HL-60 (cell line): ENCODE data around the gene ARL5B.

Source experiments
- DNase-seq, 2 experiments: peaks; one replicate each; pipeline ENCODE4 v3.0.0-alpha.2; 2010 to 2020; ENCODE audit warnings: low read depth in 1 of 2, low spot score in 1 of 2
- H3K27ac ChIP-seq: fragments of 250-450 bp; sonication (Bioruptor Pico); replicated peaks from 2 replicates; pipeline ENCODE4 v1.5.1; 2020; ENCODE audit warnings: mild to moderate bottlenecking, moderate library complexity
- H3K27me3 ChIP-seq: fragments of 250-450 bp; sonication (Bioruptor Pico); 2 replicates; pipeline ENCODE4 v1.5.1; 2021; ENCODE audit warnings: mild to moderate bottlenecking, moderate library complexity; ENCODE audit not compliant: insufficient read depth, poor library complexity, severe bottlenecking
- H3K4me3 ChIP-seq: replicated peaks from 2 replicates; pipeline ENCODE4 v1.5.1; 2011; ENCODE audit warnings: mild to moderate bottlenecking, control low read depth, low read length; ENCODE audit not compliant: insufficient read depth
- GABPA ChIP-seq: IDR thresholded peaks from 2 replicates; pipeline ENCODE4 v1.6.1; 2012; ENCODE audit warnings: low read depth
- POLR2AphosphoS5 ChIP-seq: IDR thresholded peaks from 2 replicates; pipeline ENCODE4 v1.6.1; 2012; ENCODE audit warnings: low read depth
- SPI1 ChIP-seq: IDR thresholded peaks from 2 replicates; pipeline ENCODE4 v1.6.1; 2012; ENCODE audit warnings: low read depth, mild to moderate bottlenecking, borderline replicate concordance
- TF ChIP-seq, protein P1 (sequence below): IDR thresholded peaks from 2 replicates; pipeline ENCODE4 v1.6.1; 2012; ENCODE audit warnings: low read depth; ENCODE audit not compliant: insufficient replicate concordance
- TF ChIP-seq, protein P2 (sequence below): IDR thresholded peaks from one replicate; pipeline ENCODE4 v1.5.1; 2011; ENCODE audit warnings: low read length, control low read depth, inconsistent platforms; ENCODE audit not compliant: insufficient read depth

The ARL5B gene

DNA sequence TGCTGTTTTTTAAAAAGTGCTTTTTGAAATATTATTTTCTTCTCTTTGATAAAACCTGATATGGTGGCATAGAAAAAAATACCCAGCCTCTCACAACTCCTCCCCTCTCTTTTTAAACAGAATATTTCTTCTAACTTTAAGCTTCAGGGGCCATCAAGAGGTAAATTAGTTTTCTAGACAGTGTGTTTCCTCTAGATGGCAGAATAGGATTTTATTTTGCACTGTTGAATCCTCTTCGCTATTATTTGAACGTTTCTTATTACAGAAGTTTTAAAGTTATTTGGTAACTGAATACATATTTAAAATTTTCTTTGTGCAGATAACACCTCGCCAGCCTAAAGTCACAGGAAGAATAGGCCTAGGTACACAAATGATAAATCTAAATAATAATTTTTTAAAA is 30.3 kb downstream of the ARL5B start:
- no peaks in the 10 kb centered on the region for H3K27me3 ChIP-seq
- H3K4me3 ChIP-seq, result no peak overlapping the region
- H3K27ac ChIP-seq, result no peak overlapping the region
- TF ChIP-seq GABPA, result no peak
- TF ChIP-seq, protein P1, sequence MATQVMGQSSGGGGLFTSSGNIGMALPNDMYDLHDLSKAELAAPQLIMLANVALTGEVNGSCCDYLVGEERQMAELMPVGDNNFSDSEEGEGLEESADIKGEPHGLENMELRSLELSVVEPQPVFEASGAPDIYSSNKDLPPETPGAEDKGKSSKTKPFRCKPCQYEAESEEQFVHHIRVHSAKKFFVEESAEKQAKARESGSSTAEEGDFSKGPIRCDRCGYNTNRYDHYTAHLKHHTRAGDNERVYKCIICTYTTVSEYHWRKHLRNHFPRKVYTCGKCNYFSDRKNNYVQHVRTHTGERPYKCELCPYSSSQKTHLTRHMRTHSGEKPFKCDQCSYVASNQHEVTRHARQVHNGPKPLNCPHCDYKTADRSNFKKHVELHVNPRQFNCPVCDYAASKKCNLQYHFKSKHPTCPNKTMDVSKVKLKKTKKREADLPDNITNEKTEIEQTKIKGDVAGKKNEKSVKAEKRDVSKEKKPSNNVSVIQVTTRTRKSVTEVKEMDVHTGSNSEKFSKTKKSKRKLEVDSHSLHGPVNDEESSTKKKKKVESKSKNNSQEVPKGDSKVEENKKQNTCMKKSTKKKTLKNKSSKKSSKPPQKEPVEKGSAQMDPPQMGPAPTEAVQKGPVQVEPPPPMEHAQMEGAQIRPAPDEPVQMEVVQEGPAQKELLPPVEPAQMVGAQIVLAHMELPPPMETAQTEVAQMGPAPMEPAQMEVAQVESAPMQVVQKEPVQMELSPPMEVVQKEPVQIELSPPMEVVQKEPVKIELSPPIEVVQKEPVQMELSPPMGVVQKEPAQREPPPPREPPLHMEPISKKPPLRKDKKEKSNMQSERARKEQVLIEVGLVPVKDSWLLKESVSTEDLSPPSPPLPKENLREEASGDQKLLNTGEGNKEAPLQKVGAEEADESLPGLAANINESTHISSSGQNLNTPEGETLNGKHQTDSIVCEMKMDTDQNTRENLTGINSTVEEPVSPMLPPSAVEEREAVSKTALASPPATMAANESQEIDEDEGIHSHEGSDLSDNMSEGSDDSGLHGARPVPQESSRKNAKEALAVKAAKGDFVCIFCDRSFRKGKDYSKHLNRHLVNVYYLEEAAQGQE, result no peak
- no peak for TF ChIP-seq POLR2AphosphoS5
- no peak for DNase-seq

DNA sequence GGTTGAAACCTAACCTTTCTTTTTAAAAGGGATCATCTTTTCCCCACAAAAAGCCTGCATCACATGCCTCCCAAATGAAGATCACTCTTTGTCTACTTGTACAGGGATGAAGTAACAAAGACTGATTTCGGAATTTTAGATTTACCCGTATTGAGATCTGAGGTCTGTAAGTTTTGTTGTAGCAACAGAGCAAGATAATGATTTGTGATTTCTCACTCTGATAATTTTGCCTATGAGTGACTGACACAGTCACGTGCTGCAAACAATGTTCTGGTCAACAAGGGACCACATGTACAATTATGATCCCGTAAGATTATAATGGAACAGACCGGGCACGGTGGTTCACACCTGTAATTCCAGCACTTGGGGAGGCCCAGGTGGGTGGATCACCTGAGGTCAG is 31.3 kb downstream of the ARL5B start:
- DNase-seq, result no peak
- H3K27me3 ChIP-seq, result no peaks in the 10 kb centered on the region
- H3K27ac ChIP-seq, result no peak overlapping the region
- TF ChIP-seq SPI1 (no peak), POLR2AphosphoS5 (no peak), GABPA (no peak)
- TF ChIP-seq, protein P1, result no peak
- TF ChIP-seq, protein P2, sequence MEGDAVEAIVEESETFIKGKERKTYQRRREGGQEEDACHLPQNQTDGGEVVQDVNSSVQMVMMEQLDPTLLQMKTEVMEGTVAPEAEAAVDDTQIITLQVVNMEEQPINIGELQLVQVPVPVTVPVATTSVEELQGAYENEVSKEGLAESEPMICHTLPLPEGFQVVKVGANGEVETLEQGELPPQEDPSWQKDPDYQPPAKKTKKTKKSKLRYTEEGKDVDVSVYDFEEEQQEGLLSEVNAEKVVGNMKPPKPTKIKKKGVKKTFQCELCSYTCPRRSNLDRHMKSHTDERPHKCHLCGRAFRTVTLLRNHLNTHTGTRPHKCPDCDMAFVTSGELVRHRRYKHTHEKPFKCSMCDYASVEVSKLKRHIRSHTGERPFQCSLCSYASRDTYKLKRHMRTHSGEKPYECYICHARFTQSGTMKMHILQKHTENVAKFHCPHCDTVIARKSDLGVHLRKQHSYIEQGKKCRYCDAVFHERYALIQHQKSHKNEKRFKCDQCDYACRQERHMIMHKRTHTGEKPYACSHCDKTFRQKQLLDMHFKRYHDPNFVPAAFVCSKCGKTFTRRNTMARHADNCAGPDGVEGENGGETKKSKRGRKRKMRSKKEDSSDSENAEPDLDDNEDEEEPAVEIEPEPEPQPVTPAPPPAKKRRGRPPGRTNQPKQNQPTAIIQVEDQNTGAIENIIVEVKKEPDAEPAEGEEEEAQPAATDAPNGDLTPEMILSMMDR, result no peak
- H3K4me3 ChIP-seq, result no peak overlapping the region

DNA sequence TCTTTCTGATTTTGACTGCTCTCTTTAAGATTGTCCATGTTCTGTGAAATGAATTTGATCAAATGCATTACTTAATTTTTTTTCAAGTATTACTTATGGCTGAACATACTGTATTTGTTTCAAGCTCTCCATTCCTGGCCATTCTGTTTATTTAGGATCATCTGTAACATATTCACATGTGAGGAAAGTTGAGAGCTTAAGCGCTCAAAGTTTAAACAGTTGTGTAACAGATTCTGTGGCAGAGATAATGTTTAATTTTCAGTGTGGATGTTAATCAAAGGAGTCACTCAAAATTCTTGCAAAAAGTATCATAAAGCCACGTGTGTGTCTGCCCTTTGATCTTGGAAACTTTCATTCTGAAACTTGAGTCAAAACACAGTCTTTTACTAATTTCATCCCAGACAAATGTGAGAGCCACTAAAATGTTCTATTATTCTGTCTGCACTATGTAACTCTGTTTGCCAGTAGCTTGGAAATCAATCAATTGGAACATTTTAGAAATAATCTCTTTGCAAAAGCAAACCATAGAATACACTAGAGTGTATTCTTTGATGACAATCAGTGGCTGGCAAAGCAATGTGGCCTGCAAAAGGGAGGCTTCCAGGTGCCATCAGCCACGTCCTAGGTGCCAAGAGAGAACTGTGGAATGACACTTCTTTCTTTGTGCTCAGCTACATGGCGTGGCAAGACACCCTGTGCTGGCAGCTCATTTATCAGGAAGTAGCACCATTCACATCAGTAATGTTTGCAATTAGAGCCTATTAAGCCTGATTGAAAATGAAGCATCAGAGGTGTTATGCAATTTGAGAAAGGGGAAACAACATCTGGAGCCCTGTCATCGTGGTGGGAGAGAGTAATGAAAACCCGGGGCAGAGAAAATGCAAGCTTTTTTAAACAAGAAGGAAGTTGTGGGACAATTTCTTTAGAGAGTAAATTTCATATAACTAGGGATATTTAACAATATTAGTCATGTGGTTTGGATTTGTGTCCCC is 40.9 kb downstream of the ARL5B start:
- no peaks in the 10 kb centered on the region for H3K27me3 ChIP-seq
- no peak for TF ChIP-seq SPI1
- TF ChIP-seq, protein P2, result no peak
- TF ChIP-seq, protein P1, result no peak
- peak in 1 of 2 experiments; percentile 3 for DNase-seq
- H3K4me3 ChIP-seq, result no peak overlapping the region
- H3K27ac ChIP-seq, result no peak overlapping the region
